Esophagus muscularis mucosa (tissue), 4 donors: Measurements from ENCODE around the gene HPN. TPM values are rescaled to one million over a fixed set of nuclear protein-coding genes. Genes with fewer than 3 reads are reported as not detected.

ENCODE experiments used
- DNase-seq: peaks from one replicate; pipeline ENCODE4 v3.0.0-alpha.2; 2017; ENCODE audit errors: extremely low spot score
- H3K27ac ChIP-seq, 4 donors: fragments of 200-600 bp; sonication (generic); replicated peaks in 1 of 4; 1 replicate in 3 of 4; 2 replicates in 1 of 4; pipeline ENCODE4 v1.5.1; 2016 to 2019; ENCODE audit warnings: mild to moderate bottlenecking in 1 of 4
- H3K27me3 ChIP-seq, 4 donors: fragments of 200-600 bp; sonication (generic); one replicate each; pipeline versions ENCODE4 v1.5.1 to v1.6.0; 2016 to 2019
- H3K36me3 ChIP-seq, 4 donors: fragments of 200-600 bp; sonication (generic); one replicate each; pipeline ENCODE4 v1.5.1; 2016 to 2019
- H3K4me1 ChIP-seq, 4 donors: fragments of 200-600 bp; sonication (generic); one replicate each; pipeline ENCODE4 v1.5.1; 2016 to 2019
- H3K4me3 ChIP-seq, 4 donors: fragments of 200-600 bp; sonication (generic); 1 replicate in 2 of 4; 2 replicates in 2 of 4; pipeline ENCODE4 v1.5.1; 2016 to 2019; ENCODE audit warnings: mild to moderate bottlenecking in 4 of 4, moderate library complexity in 1 of 4
- H3K9me3 ChIP-seq, 4 donors: fragments of 200-600 bp; sonication (generic); 1 replicate in 3 of 4; 2 replicates in 1 of 4; pipeline ENCODE4 v1.5.1; 2016 to 2019
- EP300 ChIP-seq: sonication (generic); formaldehyde crosslinking; IDR thresholded peaks from one replicate; pipeline ENCODE4 v1.6.1; 2017; ENCODE audit warnings: antibody characterized with exemption
- POLR2A ChIP-seq: fragments of 450-650 bp; IDR thresholded peaks from one replicate; pipeline ENCODE4 v1.6.1; 2017; ENCODE audit warnings: antibody characterized with exemption, moderate library complexity, mild to moderate bottlenecking, low read depth
- POLR2AphosphoS5 ChIP-seq, 2 donors: sonication (generic); formaldehyde crosslinking; IDR thresholded peaks; one replicate each; pipeline ENCODE4 v1.6.1; 2017; ENCODE audit warnings: antibody characterized with exemption in 2 of 2
- WGBS: methylation state at CpG from one replicate; pipeline ENCODE4 v1.1.5; 2018; 5-methylcytosine and 5-hydroxymethylcytosine counted together
- intact Hi-C: fragments of 100-400 bp; cut with DNase I; formaldehyde crosslinking; loops from one replicate; pipeline ENCODE4 v1.15.1; 2023
- total RNA-seq, 4 donors: library from RNA; depleted of rRNA; stranded (reverse); fragments of >200 nt; gene quantifications; one replicate each; pipeline versions ENCODE4 v1.1.0 to v1.2.1, GENCODE V29; 2016
- TF ChIP-seq, protein P1 (sequence below), 3 experiments: fragments of 200-600 bp in 2 of 3; fragments of 450-650 bp in 1 of 3; sonication (generic) in 2 of 3; IDR thresholded peaks; one replicate each; pipeline ENCODE4 v1.5.1; 2017 to 2019; ENCODE audit warnings: antibody characterized with exemption in 3 of 3, mild to moderate bottlenecking in 2 of 3, moderate library complexity in 1 of 3

The HPN gene
- total RNA-seq, 4 donors from 2014 or later: 0.33 to 0.86 (median 0.58) TPM; not detected in 1

GRCh38 chr19:35018379-35018778, 23.1 kb upstream of the HPN start:
- intact Hi-C loops: no loop called here

DNA sequence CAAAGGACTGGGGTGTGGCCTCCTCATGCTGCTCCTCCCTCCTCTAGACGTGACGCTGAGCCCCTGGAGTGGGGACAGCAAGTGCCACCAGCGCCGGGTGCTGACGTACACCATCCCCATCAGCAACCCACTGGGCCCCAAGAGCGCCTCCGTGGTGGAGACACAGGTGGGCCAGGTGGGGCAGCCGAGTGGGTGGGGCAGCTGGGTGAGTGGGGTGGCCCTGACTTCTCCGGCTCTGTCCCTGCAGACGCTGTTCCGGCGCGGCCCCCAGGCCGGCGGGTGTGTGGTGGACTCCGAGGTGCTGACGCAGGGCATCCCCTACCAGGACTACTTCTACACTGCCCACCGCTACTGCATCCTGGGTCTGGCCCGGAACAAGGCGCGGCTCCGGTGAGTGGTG, 22.4 kb upstream of the HPN start:
- Histone ChIP-seq H3K36me3 (peaks cover 65 to 100% (median 99%) of the 10 kb centered on the region in 4 donors), H3K9me3 (no peaks in the 10 kb centered on the region), H3K27me3 (no peaks in the 10 kb centered on the region), H3K27ac (no peak overlapping the region), H3K4me1 (peaks cover 0 to 20% (median 3%) of the 10 kb centered on the region in 4 donors), H3K4me3 (no peak overlapping the region)
- intact Hi-C loops: no loop called here
- DNase-seq: no peak
- no peak for TF ChIP-seq POLR2A
- TF ChIP-seq, protein P1, sequence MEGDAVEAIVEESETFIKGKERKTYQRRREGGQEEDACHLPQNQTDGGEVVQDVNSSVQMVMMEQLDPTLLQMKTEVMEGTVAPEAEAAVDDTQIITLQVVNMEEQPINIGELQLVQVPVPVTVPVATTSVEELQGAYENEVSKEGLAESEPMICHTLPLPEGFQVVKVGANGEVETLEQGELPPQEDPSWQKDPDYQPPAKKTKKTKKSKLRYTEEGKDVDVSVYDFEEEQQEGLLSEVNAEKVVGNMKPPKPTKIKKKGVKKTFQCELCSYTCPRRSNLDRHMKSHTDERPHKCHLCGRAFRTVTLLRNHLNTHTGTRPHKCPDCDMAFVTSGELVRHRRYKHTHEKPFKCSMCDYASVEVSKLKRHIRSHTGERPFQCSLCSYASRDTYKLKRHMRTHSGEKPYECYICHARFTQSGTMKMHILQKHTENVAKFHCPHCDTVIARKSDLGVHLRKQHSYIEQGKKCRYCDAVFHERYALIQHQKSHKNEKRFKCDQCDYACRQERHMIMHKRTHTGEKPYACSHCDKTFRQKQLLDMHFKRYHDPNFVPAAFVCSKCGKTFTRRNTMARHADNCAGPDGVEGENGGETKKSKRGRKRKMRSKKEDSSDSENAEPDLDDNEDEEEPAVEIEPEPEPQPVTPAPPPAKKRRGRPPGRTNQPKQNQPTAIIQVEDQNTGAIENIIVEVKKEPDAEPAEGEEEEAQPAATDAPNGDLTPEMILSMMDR (IDR thresholded peaks at IDR 0.05): no peak
- TF ChIP-seq POLR2AphosphoS5 (IDR thresholded peaks at IDR 0.05): no peak
- no peak for TF ChIP-seq EP300
- WGBS: no CpG with 5 or more reads among the region's 22 CpGs

More at GRCh38 chr19:35018379-35018778, 23.1 kb upstream of the HPN start:
- H3K27me3 ChIP-seq: no peaks in the 10 kb centered on the region
- TF ChIP-seq POLR2AphosphoS5 (IDR thresholded peaks at IDR 0.05): no peak
- no peak for TF ChIP-seq POLR2A
- TF ChIP-seq, protein P1 (IDR thresholded peaks at IDR 0.05): no peak
- no peak for TF ChIP-seq EP300
- no peak overlapping the region for H3K4me3 ChIP-seq
- H3K36me3 ChIP-seq: peaks cover 59 to 100% (median 98%) of the 10 kb centered on the region in 4 donors
- H3K9me3 ChIP-seq: no peaks in the 10 kb centered on the region
- WGBS: 93% methylated on average over 4 of the region's 4 CpGs
- no peak overlapping the region for H3K27ac ChIP-seq
- no peak for DNase-seq
- H3K4me1 ChIP-seq: peaks cover 2 to 26% (median 7%) of the 10 kb centered on the region in 4 donors

DNA sequence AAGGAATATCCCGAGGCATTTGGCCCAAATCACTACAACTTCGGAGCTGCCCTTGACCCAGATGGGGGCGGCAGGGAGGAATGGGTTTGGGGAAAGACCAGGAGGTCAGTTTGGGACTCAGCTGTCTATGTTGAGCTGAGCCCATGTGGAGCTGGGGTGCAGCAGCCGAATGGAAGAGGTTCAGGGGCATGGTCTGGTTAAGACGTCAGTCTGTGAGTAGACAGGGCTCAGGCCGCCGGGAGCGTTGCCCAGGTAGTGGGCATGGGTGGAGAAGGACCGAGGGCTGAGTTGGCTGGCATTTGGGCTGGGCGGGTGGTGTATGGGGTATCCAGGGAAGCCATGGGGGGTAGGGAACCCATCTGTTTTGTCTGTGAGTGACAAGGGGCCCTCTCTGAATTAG, 20.5 kb upstream of the HPN start:
- intact Hi-C loops: no loop called here
- Histone ChIP-seq H3K9me3 (no peaks in the 10 kb centered on the region), H3K27me3 (no peaks in the 10 kb centered on the region), H3K4me3 (no peak overlapping the region), H3K27ac (no peak overlapping the region), H3K36me3 (peaks cover 66 to 100% (median 99%) of the 10 kb centered on the region in 4 donors), H3K4me1 (peaks cover 0 to 3% (median 0%) of the 10 kb centered on the region in 4 donors)
- TF ChIP-seq, protein P1 (IDR thresholded peaks at IDR 0.05): no peak
- TF ChIP-seq EP300 (no peak), POLR2AphosphoS5 (IDR thresholded peaks at IDR 0.05) (no peak), POLR2A (no peak)
- 87% methylated on average over 9 of the region's 10 CpGs for WGBS
- no peak for DNase-seq

DNA sequence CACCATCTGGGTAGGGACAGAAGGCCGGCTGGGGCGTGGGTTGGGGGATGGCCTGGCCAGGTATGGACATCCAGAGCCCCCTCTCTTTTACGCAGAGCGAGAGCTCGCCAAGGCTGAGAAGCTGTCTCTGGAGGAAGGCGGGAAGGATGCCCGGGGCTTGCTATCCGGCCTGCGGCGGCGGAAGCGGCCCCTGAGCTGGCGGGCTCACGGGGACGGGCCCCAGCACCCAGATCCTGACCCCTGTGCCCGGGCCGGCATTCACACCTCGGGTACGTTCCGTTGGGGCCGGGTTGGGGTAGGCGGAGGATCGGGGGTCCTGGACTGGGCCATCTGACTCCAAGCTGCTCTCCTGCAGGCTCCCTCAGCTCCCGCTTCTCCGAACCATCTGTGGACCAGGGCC, 19.9 kb upstream of the HPN start:
- WGBS: 95% methylated on average over 25 of the region's 25 CpGs
- no peak overlapping the region for H3K4me3 ChIP-seq
- intact Hi-C loops: no loop called here
- TF ChIP-seq POLR2A (no peak), POLR2AphosphoS5 (IDR thresholded peaks at IDR 0.05) (no peak), EP300 (no peak)
- TF ChIP-seq, protein P1 (IDR thresholded peaks at IDR 0.05): no peak
- H3K27ac ChIP-seq: no peak overlapping the region
- no peak for DNase-seq
- H3K27me3 ChIP-seq: no peaks in the 10 kb centered on the region
- peaks cover 67 to 100% (median 99%) of the 10 kb centered on the region in 4 donors for H3K36me3 ChIP-seq
- no peaks in the 10 kb centered on the region for H3K4me1 ChIP-seq
- H3K9me3 ChIP-seq: no peaks in the 10 kb centered on the region

GRCh38 chr19:35022460-35022859, 19.1 kb upstream of the HPN start:
- TF ChIP-seq, protein P1 (IDR thresholded peaks at IDR 0.05): no peak
- TF ChIP-seq POLR2A: no peak
- TF ChIP-seq POLR2AphosphoS5 (IDR thresholded peaks at IDR 0.05): no peak
- no peak for TF ChIP-seq EP300
- peaks cover 67 to 100% (median 99%) of the 10 kb centered on the region in 4 donors for H3K36me3 ChIP-seq
- H3K27ac ChIP-seq: no peak overlapping the region
- H3K4me3 ChIP-seq: no peak overlapping the region
- intact Hi-C loops: no loop called here
- 81% methylated on average over 11 of the region's 14 CpGs for WGBS
- no peaks in the 10 kb centered on the region for H3K27me3 ChIP-seq
- no peaks in the 10 kb centered on the region for H3K9me3 ChIP-seq
- no peak for DNase-seq
- no peaks in the 10 kb centered on the region for H3K4me1 ChIP-seq
